ENCODE measurements around the gene SLIT1.

Gene SLIT1

DNA sequence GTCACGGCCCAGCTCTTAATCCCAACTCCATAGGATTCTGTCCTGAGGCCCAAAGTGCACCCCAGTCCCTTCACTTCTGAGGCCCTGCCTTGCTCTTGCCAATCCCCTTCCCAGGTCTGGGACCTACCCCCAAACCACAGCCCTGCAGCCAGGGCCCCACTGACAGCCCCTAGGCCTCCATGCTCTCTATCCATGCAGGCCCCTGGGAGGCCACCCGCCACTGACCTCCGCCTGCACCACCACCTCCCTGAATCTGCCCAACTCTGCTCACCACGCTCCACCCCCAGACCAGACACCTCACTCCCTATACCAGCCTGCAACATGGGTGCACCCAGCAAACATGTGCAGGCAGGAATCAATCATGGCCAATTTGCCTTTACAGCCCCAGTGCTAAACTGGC lies 10.2 kb downstream of the SLIT1 start:
- Histone ChIP-seq H3K9me3 (ENCODE audit: severe bottlenecking) (no peaks in the 10 kb centered on the region), H3K36me3 (no peaks in the 10 kb centered on the region), H3K4me3 (ENCODE audit: low read depth, low read length) (no peak overlapping the region), H3K27me3 (ENCODE audit: insufficient read depth, low read depth, severe bottlenecking) (no peaks in the 10 kb centered on the region), H3K27ac (no peak overlapping the region)
- no peak for DNase-seq
- TF ChIP-seq, protein P1, sequence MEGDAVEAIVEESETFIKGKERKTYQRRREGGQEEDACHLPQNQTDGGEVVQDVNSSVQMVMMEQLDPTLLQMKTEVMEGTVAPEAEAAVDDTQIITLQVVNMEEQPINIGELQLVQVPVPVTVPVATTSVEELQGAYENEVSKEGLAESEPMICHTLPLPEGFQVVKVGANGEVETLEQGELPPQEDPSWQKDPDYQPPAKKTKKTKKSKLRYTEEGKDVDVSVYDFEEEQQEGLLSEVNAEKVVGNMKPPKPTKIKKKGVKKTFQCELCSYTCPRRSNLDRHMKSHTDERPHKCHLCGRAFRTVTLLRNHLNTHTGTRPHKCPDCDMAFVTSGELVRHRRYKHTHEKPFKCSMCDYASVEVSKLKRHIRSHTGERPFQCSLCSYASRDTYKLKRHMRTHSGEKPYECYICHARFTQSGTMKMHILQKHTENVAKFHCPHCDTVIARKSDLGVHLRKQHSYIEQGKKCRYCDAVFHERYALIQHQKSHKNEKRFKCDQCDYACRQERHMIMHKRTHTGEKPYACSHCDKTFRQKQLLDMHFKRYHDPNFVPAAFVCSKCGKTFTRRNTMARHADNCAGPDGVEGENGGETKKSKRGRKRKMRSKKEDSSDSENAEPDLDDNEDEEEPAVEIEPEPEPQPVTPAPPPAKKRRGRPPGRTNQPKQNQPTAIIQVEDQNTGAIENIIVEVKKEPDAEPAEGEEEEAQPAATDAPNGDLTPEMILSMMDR (IDR thresholded peaks at IDR 0.05; ENCODE audit: low read depth, low read length): no peak

DNA sequence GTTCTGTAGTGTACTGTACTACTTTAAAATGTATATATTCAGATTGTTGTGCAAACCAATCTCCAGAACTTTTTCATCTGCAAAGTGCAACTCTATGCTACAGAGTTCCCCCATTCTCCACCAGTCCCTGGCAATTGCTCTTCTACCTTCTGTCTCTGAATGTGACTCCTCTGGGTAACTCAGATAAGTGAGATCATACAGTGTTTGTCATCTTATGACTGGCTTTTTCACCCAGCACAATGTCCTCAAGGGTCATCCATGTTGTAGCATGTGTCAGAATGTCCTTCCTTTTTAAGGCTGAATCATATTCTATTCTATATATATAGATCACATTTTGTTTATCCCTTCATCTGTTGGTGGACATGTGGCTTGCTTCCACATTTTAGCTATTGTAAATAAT lies 10.8 kb downstream of the SLIT1 start:
- H3K27me3 ChIP-seq (ENCODE audit: insufficient read depth, low read depth, severe bottlenecking): no peaks in the 10 kb centered on the region
- no peak for DNase-seq
- no peaks in the 10 kb centered on the region for H3K9me3 ChIP-seq (ENCODE audit: severe bottlenecking)
- H3K4me3 ChIP-seq (ENCODE audit: low read depth, low read length): no peak overlapping the region
- no peak overlapping the region for H3K27ac ChIP-seq
- TF ChIP-seq, protein P1 (IDR thresholded peaks at IDR 0.05; ENCODE audit: low read depth, low read length): no peak
- no peaks in the 10 kb centered on the region for H3K36me3 ChIP-seq

DNA sequence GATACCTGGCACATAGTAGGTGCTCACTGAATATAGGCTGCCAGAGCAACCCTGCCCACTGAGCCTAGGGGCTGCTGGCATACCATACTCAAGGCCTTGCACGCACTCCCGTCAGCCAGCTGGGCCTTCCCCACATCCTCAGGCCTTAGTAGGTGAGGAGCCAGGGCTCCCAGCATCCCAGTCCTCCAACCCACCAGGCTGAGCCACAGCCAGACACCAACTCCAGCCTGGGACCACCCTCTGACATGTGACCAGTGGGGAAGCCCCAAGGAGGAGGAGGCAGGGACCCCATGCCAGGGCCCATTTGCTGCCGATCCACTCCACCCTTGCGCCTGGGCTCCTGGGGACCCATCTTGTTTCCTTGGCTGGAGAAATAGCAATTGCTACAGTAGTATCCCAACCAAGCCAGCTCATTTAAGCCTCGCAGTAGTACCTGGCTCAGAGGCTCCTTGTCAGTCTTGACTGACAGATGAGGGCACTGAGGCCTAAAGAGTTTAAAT lies 11.4 kb downstream of the SLIT1 start:
- no peaks in the 10 kb centered on the region for H3K27me3 ChIP-seq (ENCODE audit: insufficient read depth, low read depth, severe bottlenecking)
- H3K9me3 ChIP-seq (ENCODE audit: severe bottlenecking): no peaks in the 10 kb centered on the region
- H3K27ac ChIP-seq: no peak overlapping the region
- DNase-seq: no peak
- TF ChIP-seq, protein P1 (IDR thresholded peaks at IDR 0.05; ENCODE audit: low read depth, low read length): no peak
- H3K4me3 ChIP-seq (ENCODE audit: low read depth, low read length): no peak overlapping the region
- no peaks in the 10 kb centered on the region for H3K36me3 ChIP-seq

DNA sequence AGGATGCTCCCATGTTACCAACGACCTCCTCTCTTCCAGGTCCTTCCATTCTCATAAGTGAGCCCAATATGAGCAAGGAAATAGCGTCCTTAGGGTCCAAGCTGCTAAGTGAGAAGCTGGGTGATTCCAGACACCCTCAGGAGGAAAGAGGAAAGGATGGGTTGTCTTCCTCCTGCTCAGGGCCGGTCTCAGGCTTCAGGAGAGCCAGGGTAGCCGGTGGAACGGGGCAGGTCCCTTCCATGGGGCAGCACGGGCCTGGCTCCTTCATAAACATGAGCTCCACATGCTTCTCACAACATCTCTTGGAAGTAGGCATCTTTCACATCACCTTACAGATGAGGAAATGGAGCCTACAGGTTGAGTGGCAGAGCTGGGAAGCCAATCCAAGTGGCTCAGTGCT lies 12.7 kb downstream of the SLIT1 start:
- Histone ChIP-seq H3K4me3 (ENCODE audit: low read depth, low read length) (no peak overlapping the region), H3K27ac (peak overlapping the region; percentile 63), H3K27me3 (ENCODE audit: insufficient read depth, low read depth, severe bottlenecking) (no peaks in the 10 kb centered on the region), H3K36me3 (no peaks in the 10 kb centered on the region), H3K9me3 (ENCODE audit: severe bottlenecking) (no peaks in the 10 kb centered on the region)
- TF ChIP-seq, protein P1 (IDR thresholded peaks at IDR 0.05; ENCODE audit: low read depth, low read length): no peak
- no peak for DNase-seq

DNA sequence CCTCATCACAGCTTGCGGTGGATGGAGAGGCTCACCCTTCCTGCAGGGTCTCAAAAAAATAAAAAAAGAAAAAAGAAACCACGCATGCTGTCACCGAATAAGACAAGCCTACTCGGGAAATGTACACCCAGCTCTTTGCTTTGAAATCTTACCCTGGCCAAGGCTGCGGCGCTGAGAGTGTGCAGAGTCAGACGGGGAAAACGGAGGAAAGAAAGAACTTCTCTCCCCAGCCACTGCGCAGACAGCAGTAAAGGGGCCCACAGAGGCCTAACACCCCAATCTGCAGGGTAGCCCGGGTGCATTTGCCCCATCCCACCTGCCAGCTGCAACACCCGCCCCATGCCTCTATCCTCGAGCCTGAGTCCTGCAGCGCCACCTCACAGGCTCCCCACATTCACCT lies 14.8 kb downstream of the SLIT1 start:
- no peak for DNase-seq
- peak overlapping the region; percentile 11; the same call in 1 of the 2 replicates for H3K4me3 ChIP-seq (ENCODE audit: low read depth, low read length)
- H3K27me3 ChIP-seq (ENCODE audit: insufficient read depth, low read depth, severe bottlenecking): no peaks in the 10 kb centered on the region
- TF ChIP-seq, protein P1 (IDR thresholded peaks at IDR 0.05; ENCODE audit: low read depth, low read length): no peak
- H3K27ac ChIP-seq: peak overlapping the region; percentile 63
- no peaks in the 10 kb centered on the region for H3K9me3 ChIP-seq (ENCODE audit: severe bottlenecking)
- H3K36me3 ChIP-seq: no peaks in the 10 kb centered on the region

Measured in WERI-Rb-1 (cell line).